Muscle layer of duodenum (tissue), 2 donors: ENCODE results near the gene HID1.

Source experiments
- H3K27ac ChIP-seq: one replicate; pipeline ENCODE4 v1.7.0; 2013; ENCODE audit warnings: mild to moderate bottlenecking, low read length
- H3K27me3 ChIP-seq: one replicate; pipeline ENCODE4 v1.7.0; 2013; ENCODE audit warnings: low read depth, mild to moderate bottlenecking, control low read depth, low read length
- H3K36me3 ChIP-seq, 2 donors: one replicate each; pipeline ENCODE4 v1.7.0; 2013; ENCODE audit warnings: low read length in 2 of 2, control low read depth in 1 of 2, mild to moderate bottlenecking in 1 of 2; ENCODE audit not compliant: insufficient read depth in 2 of 2, control insufficient read depth in 1 of 2
- H3K4me1 ChIP-seq, 2 donors: one replicate each; pipeline ENCODE4 v1.7.0; 2013; ENCODE audit warnings: low read length in 2 of 2, mild to moderate bottlenecking in 2 of 2, control low read depth in 1 of 2, moderate library complexity in 1 of 2; ENCODE audit not compliant: insufficient read depth in 2 of 2, control insufficient read depth in 1 of 2
- H3K4me3 ChIP-seq, 2 donors: one replicate each; pipeline ENCODE4 v1.7.0; 2013; ENCODE audit warnings: low read length in 2 of 2, low read depth in 1 of 2, mild to moderate bottlenecking in 1 of 2
- H3K9me3 ChIP-seq, 2 donors: one replicate each; pipeline ENCODE4 v1.7.0; 2013; ENCODE audit warnings: low read length in 2 of 2, control low read depth in 1 of 2, mild to moderate bottlenecking in 1 of 2; ENCODE audit not compliant: control insufficient read depth in 1 of 2
- donor health status: healthy.

The HID1 gene

GRCh38 chr17:74972107-74972972 is at the start of gene HID1:
Gene HID1, minus strand, starts transcription at chr17:74972759. Its CDS starts 103 bp downstream, at chr17:74972656.
- Histone ChIP-seq H3K9me3 (no peaks in the 10 kb centered on the region), H3K36me3 (no peaks in the 10 kb centered on the region), H3K4me1 (peaks cover 0 to 8% of the 10 kb centered on the region in 2 donors), H3K27ac (peak within 1 kb of the TSS; percentile 67), H3K4me3 (peak within 1 kb of the TSS; percentile 65 to 76), H3K27me3 (peaks cover 12% of the 10 kb centered on the region)

- Histone ChIP-seq H3K27me3 (no peaks in the 10 kb centered on the region), H3K36me3 (peaks cover 13 to 30% of the 10 kb centered on the region in 2 donors), H3K4me1 (no peaks in the 10 kb centered on the region), H3K9me3 (no peaks in the 10 kb centered on the region), H3K4me3 (no peak overlapping the region), H3K27ac (no peak overlapping the region)
Observed at GRCh38 chr17:75020331-75021110, 48.0 kb upstream of the HID1 start.

- peaks cover 13 to 30% of the 10 kb centered on the region in 2 donors for H3K36me3 ChIP-seq
- no peak overlapping the region for H3K4me3 ChIP-seq
- no peak overlapping the region for H3K27ac ChIP-seq
- H3K27me3 ChIP-seq = no peaks in the 10 kb centered on the region
- no peaks in the 10 kb centered on the region for H3K4me1 ChIP-seq
- no peaks in the 10 kb centered on the region for H3K9me3 ChIP-seq
Observed at GRCh38 chr17:75019710-75020109, 47.2 kb upstream of the HID1 start.

GRCh38 chr17:75019146-75019545 is 46.6 kb upstream of the HID1 start:
- Histone ChIP-seq H3K27me3 (no peaks in the 10 kb centered on the region), H3K4me3 (no peak overlapping the region), H3K27ac (no peak overlapping the region), H3K36me3 (peaks cover 13 to 30% of the 10 kb centered on the region in 2 donors), H3K9me3 (no peaks in the 10 kb centered on the region), H3K4me1 (no peaks in the 10 kb centered on the region)

GRCh38 chr17:75013092-75013559 is 40.6 kb upstream of the HID1 start:
- no peaks in the 10 kb centered on the region for H3K9me3 ChIP-seq
- peak overlapping the region; percentile 61 to 91 for H3K4me3 ChIP-seq
- peak overlapping the region; percentile 27 for H3K27ac ChIP-seq
- no peaks in the 10 kb centered on the region for H3K27me3 ChIP-seq
- H3K36me3 ChIP-seq = no peaks in the 10 kb centered on the region
- peaks cover 14 to 29% of the 10 kb centered on the region in 2 donors for H3K4me1 ChIP-seq

GRCh38 chr17:75012346-75013091 is 40.0 kb upstream of the HID1 start, which contains the start of gene MRPL58:
Gene MRPL58, plus strand, starts transcription at chr17:75012670. Its CDS starts 17 bp downstream, at chr17:75012687.
- H3K36me3 ChIP-seq = no peaks in the 10 kb centered on the region
- H3K27ac ChIP-seq = peak within 1 kb of the TSS; percentile 71
- H3K4me3 ChIP-seq = peak within 1 kb of the TSS; percentile 61 to 91
- H3K9me3 ChIP-seq = no peaks in the 10 kb centered on the region
- peaks cover 14 to 29% of the 10 kb centered on the region in 2 donors for H3K4me1 ChIP-seq
- H3K27me3 ChIP-seq = no peaks in the 10 kb centered on the region

GRCh38 chr17:75012096-75012345 is 39.5 kb upstream of the HID1 start:
- Histone ChIP-seq H3K36me3 (no peaks in the 10 kb centered on the region), H3K9me3 (no peaks in the 10 kb centered on the region), H3K4me3 (peak overlapping the region; percentile 61 to 91), H3K27me3 (no peaks in the 10 kb centered on the region), H3K27ac (peak overlapping the region; percentile 71), H3K4me1 (peaks cover 14 to 29% of the 10 kb centered on the region in 2 donors)

GRCh38 chr17:75011401-75012095 is 39.0 kb upstream of the HID1 start:
- Histone ChIP-seq H3K4me3 (peak overlapping the region; percentile 61 to 91), H3K36me3 (no peaks in the 10 kb centered on the region), H3K27ac (peak overlapping the region; percentile 71), H3K27me3 (no peaks in the 10 kb centered on the region), H3K4me1 (peaks cover 14 to 29% of the 10 kb centered on the region in 2 donors), H3K9me3 (no peaks in the 10 kb centered on the region)

GRCh38 chr17:75010683-75011400 is 38.3 kb upstream of the HID1 start:
- no peaks in the 10 kb centered on the region for H3K27me3 ChIP-seq
- peak overlapping the region; percentile 71 for H3K27ac ChIP-seq
- peak overlapping the region in 1 of 2 donors; percentile 91 for H3K4me3 ChIP-seq
- H3K4me1 ChIP-seq = peaks cover 14 to 29% of the 10 kb centered on the region in 2 donors
- no peaks in the 10 kb centered on the region for H3K9me3 ChIP-seq
- H3K36me3 ChIP-seq = no peaks in the 10 kb centered on the region

GRCh38 chr17:75009139-75009724 is 36.7 kb upstream of the HID1 start:
- Histone ChIP-seq H3K27me3 (no peaks in the 10 kb centered on the region), H3K4me1 (peaks cover 14 to 29% of the 10 kb centered on the region in 2 donors), H3K27ac (no peak overlapping the region), H3K4me3 (no peak overlapping the region), H3K9me3 (no peaks in the 10 kb centered on the region), H3K36me3 (peaks cover 0 to 13% of the 10 kb centered on the region in 2 donors)
